HepG2 (cell line): Measurements from ENCODE around the gene RRBP1. TPM values are rescaled to one million over a fixed set of nuclear protein-coding genes. Genes with fewer than 3 reads are reported as not detected.
A peak's percentile ranks its signal among the peaks of the same experiment; 100 is the strongest.

Experiments
- ATAD3A ChIP-seq: sonication (generic); formaldehyde crosslinking; IDR thresholded peaks from 2 replicates; pipeline ENCODE4 v1.4.0; 2020; ENCODE audit warnings: missing genetic modification reagents
- CCDC6 ChIP-seq: sonication (generic); formaldehyde crosslinking; IDR thresholded peaks from 2 replicates; pipeline ENCODE4 v1.8.1; 2022; ENCODE audit warnings: mild to moderate bottlenecking, missing genetic modification reagents, moderate library complexity
- CTCF ChIP-seq: sonication (generic); formaldehyde crosslinking; IDR thresholded peaks from 2 replicates; pipeline ENCODE4 v1.5.0; 2020; ENCODE audit warnings: mild to moderate bottlenecking, missing genetic modification reagents, moderate library complexity
- HMGXB4 ChIP-seq, 2 experiments: sonication (generic) in 1 of 2; formaldehyde crosslinking in 1 of 2; IDR thresholded peaks; 2 replicates each; pipeline versions ENCODE4 v1.4.0 to v1.6.1; 2018 to 2020; ENCODE audit warnings: missing genetic modification reagents in 2 of 2, borderline replicate concordance in 1 of 2, low read depth in 1 of 2, mild to moderate bottlenecking in 1 of 2, missing biosample characterization in 1 of 2
- IKZF1 ChIP-seq: fragments of 450-650 bp; IDR thresholded peaks from 2 replicates; pipeline ENCODE4 v1.7.1; 2016
- NRL ChIP-seq: sonication (generic); formaldehyde crosslinking; IDR thresholded peaks from 2 replicates; pipeline ENCODE4 v1.5.0; 2020; ENCODE audit warnings: missing genetic modification reagents, mild to moderate bottlenecking, moderate library complexity, borderline replicate concordance
- REL ChIP-seq: sonication (generic); formaldehyde crosslinking; conservative IDR thresholded peaks from 2 replicates; pipeline ENCODE4 v1.8.0; 2022; ENCODE audit warnings: mild to moderate bottlenecking, missing genetic modification reagents, moderate library complexity
- RNF219 ChIP-seq: sonication (generic); formaldehyde crosslinking; IDR thresholded peaks from 2 replicates; pipeline ENCODE4 v1.5.0; 2020; ENCODE audit warnings: mild to moderate bottlenecking, missing genetic modification reagents
- SIN3A ChIP-seq: IDR thresholded peaks from 2 replicates; pipeline ENCODE4 v1.6.1; 2011; ENCODE audit warnings: low read depth, mild to moderate bottlenecking, control low read depth, low read length, borderline replicate concordance
- TAF15 ChIP-seq: fragments of 200-400 bp; formaldehyde crosslinking; IDR thresholded peaks from one replicate; pipeline ENCODE4 v1.6.1; 2018; ENCODE audit warnings: mild to moderate bottlenecking, low read depth, low read length; ENCODE audit not compliant: poor library complexity, severe bottlenecking
- TARDBP ChIP-seq: sonication (generic); formaldehyde crosslinking; IDR thresholded peaks from 2 replicates; pipeline ENCODE4 v1.8.0; 2022; ENCODE audit warnings: mild to moderate bottlenecking, missing genetic modification reagents
- THAP11 ChIP-seq: IDR thresholded peaks from 2 replicates; pipeline ENCODE4 v1.6.1; 2016; ENCODE audit warnings: missing biosample characterization, missing genetic modification reagents
- ZNF138 ChIP-seq: sonication (generic); formaldehyde crosslinking; IDR thresholded peaks from 2 replicates; pipeline ENCODE4 v1.5.0; 2020; ENCODE audit warnings: mild to moderate bottlenecking, low read depth, missing genetic modification reagents
- ZNF780A ChIP-seq: sonication (generic); formaldehyde crosslinking; IDR thresholded peaks from 2 replicates; pipeline ENCODE4 v1.8.0; 2022; ENCODE audit warnings: mild to moderate bottlenecking, missing genetic modification reagents, moderate library complexity
- ZNF800 ChIP-seq: sonication (generic); formaldehyde crosslinking; IDR thresholded peaks from 2 replicates; pipeline ENCODE4 v1.4.0; 2020; ENCODE audit warnings: missing genetic modification reagents
- ZSCAN25 ChIP-seq: sonication (generic); formaldehyde crosslinking; IDR thresholded peaks from 2 replicates; pipeline ENCODE4 v1.8.0; 2022; ENCODE audit warnings: mild to moderate bottlenecking, missing genetic modification reagents
- ZSCAN9 ChIP-seq: IDR thresholded peaks from 2 replicates; pipeline ENCODE4 v1.6.1; 2016; ENCODE audit warnings: borderline replicate concordance
- ZXDC ChIP-seq: sonication (generic); formaldehyde crosslinking; IDR thresholded peaks from 2 replicates; pipeline ENCODE4 v1.5.0; 2020; ENCODE audit warnings: mild to moderate bottlenecking, missing genetic modification reagents
- polyA plus RNA-seq, 8 experiments: library from polyadenylated mRNA; depleted of rRNA in 3 of 8; stranded (reverse) in 7 of 8; unstranded in 1 of 8; fragments of >200 nt; fragmentation: Illumina TruSeq in 4 of 8; extraction: Trizol in 4 of 8; gene quantifications; 2 replicates each; pipeline versions ENCODE4 v1.2.1 to v1.2.3, GENCODE V29; 2011 to 2016; ENCODE audit warnings: low read depth in 4 of 8, missing spikeins in 1 of 8, mixed read lengths in 1 of 8; ENCODE audit not compliant: insufficient read depth in 1 of 8
- total RNA-seq, 5 experiments: library from RNA; depleted of rRNA; stranded (reverse); fragments of >200 nt; fragmentation: Illumina TruSeq; extraction: Trizol; gene quantifications; 2 replicates each; pipeline ENCODE4 v1.2.3, GENCODE V29; 2016; ENCODE audit warnings: low read depth in 1 of 5

RRBP1 gene
- total and polyA plus RNA-seq, 2 of the 13 experiments (the other 11 are each of a cell fraction or from before 2014, with no cell fraction given): 150 to 222 TPM

- TF ChIP-seq NRL: no peak
- TF ChIP-seq HMGXB4 (CRISPR knock-in tag; IDR thresholded peaks at IDR 0.05; ENCODE audit: borderline replicate concordance in 1 of 2, low read depth in 1 of 2): no peak
- TF ChIP-seq THAP11 (CRISPR knock-in tag): no peak
- TF ChIP-seq CCDC6 (CRISPR knock-in tag): no peak
- 0 out of 2 replicates have a peak, but pooled peaks have one; percentile 30 for TF ChIP-seq ZSCAN9 (CRISPR knock-in tag)
- no peak for TF ChIP-seq TAF15
- TF ChIP-seq ZSCAN25 (CRISPR knock-in tag): no peak
- TF ChIP-seq SIN3A: no peak
- no peak for TF ChIP-seq TARDBP (CRISPR knock-in tag)
- TF ChIP-seq IKZF1: no peak
- 0 out of 2 replicates have a peak, but pooled peaks have one; percentile 7 for TF ChIP-seq ATAD3A
- no peak for TF ChIP-seq CTCF (CRISPR knock-in tag)
- no peak for TF ChIP-seq RNF219 (CRISPR knock-in tag)
- no peak for TF ChIP-seq ZNF138 (CRISPR knock-in tag)
- TF ChIP-seq ZXDC (CRISPR knock-in tag): no peak
- TF ChIP-seq ZNF780A (CRISPR knock-in tag): no peak
- no peak for TF ChIP-seq ZNF800 (CRISPR knock-in tag)
- TF ChIP-seq REL (CRISPR knock-in tag): no peak
Measured at GRCh38 chr20:17683218-17684076, 1.4 kb upstream of the RRBP1 start (continued).
